ENCODE data around the gene DGLUCY.
"Not testable (repeated sequence)": the region's sequence is repeated elsewhere in the genome, so short reads cannot be mapped to it uniquely, and the experiment has no call there.

DGLUCY gene

DNA sequence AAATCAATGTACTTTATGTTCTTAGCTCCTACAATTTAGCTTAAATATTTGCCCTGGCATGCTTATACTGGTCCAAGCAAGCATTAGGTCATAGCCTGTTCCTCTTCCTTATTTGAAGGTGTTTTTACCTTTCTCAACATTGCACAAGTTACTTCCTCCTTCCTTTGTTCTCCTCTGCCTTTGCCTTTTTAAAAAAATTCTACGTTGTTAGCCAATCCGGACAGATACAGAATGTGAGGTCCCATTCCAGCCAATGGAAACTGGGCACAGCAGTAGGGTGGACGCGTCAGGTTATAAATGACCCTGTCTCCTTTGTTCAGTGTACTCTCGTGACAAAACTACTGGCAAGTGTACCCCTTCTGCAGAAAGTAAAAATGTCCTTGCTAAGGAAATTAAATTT is 26.4 kb upstream of the DGLUCY start:
- H3K4me3 ChIP-seq (ENCODE audit: low read depth in 1 of 5, low read length in 5 of 5); H3K4me1 ChIP-seq (ENCODE audit: control insufficient read depth in 5 of 5, insufficient read depth in 5 of 5, low read length in 5 of 5); H3K27me3 ChIP-seq (ENCODE audit: control insufficient read depth in 5 of 5, insufficient read depth in 4 of 5, low read length in 5 of 5); H3K36me3 ChIP-seq (ENCODE audit: control insufficient read depth in 5 of 5, insufficient read depth in 5 of 5, low read length in 5 of 5); H3K9ac ChIP-seq (ENCODE audit: low read length in 5 of 5); H3K27ac ChIP-seq (ENCODE audit: low read depth, low read length); H3K9me3 ChIP-seq (ENCODE audit: control insufficient read depth in 5 of 5, low read length in 5 of 5): not testable (repeated sequence)

DNA sequence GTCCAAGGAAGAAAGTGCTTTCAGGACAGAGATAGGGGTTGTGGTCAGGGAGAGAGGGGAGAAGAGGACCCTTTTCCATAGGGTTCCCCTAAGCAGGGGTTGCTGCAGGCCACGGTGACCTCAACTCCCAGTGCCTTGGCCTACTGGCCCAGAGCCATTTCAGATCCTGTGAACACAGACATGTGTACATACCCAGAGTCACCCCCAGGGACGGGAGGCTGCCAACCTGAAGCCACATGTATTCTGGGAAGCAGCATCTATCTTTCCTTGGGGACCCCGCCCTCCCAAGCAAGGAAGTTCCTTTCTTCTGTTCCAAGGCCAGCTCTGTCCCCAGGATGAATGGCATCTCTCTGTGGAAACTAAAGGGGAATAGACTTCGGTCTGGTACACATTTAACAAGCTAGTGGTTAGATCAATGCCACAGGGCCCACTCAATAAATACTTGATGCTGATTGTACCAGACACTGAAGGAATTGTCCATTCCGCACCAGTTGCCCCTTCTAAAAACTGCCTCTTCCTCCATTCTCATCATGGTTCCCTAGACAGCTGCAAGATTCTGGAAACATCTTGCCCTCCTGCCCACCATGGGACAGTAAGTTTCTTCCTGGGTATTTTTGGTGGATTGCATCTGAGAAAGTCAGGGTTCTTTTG is 25.2 kb upstream of the DGLUCY start:
- H3K4me1 ChIP-seq (ENCODE audit: control insufficient read depth in 5 of 5, insufficient read depth in 5 of 5, low read length in 5 of 5) = peaks cover 0 to 6% (median 3%) of the 10 kb centered on the region in 5 donors
- H3K4me3 ChIP-seq (ENCODE audit: low read depth in 1 of 5, low read length in 5 of 5) = no peak overlapping the region
- no peaks in the 10 kb centered on the region for H3K36me3 ChIP-seq (ENCODE audit: control insufficient read depth in 5 of 5, insufficient read depth in 5 of 5, low read length in 5 of 5)
- H3K27me3 ChIP-seq (ENCODE audit: control insufficient read depth in 5 of 5, insufficient read depth in 4 of 5, low read length in 5 of 5) = no peaks in the 10 kb centered on the region
- no peaks in the 10 kb centered on the region for H3K9me3 ChIP-seq (ENCODE audit: control insufficient read depth in 5 of 5, low read length in 5 of 5)
- H3K9ac ChIP-seq (ENCODE audit: low read length in 5 of 5) = peak overlapping the region in 1 of 5 donors; percentile 25
- H3K27ac ChIP-seq (ENCODE audit: low read depth, low read length) = no peak overlapping the region

DNA sequence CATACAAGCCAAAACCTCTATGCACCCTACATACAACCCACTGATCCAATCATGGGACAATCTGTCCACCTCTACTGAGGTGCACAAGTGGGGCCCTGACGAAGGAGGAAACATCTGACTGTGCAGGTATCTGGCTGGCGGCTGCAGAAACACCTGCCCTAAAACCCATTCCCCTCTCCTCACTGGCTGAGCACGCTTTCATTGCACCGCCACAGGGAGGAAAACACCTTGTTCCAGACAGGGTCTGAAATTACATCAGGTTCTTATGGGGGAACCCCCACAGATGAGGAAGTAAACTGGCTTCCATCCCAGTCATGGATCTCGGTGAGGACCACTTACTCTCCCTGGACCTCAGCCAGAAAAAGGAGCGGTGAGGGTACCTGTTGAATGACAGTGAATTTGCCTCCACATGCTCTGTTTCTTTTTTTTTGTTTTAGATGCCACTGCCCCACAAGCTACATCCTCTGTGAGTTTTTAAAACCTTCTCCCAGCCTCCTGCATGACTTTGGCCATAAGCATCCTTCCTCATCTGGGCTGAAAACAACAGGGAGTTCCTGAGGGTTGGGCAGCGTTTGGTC is 23.8 kb upstream of the DGLUCY start:
- no peak overlapping the region for H3K27ac ChIP-seq (ENCODE audit: low read depth, low read length)
- no peaks in the 10 kb centered on the region for H3K27me3 ChIP-seq (ENCODE audit: control insufficient read depth in 5 of 5, insufficient read depth in 4 of 5, low read length in 5 of 5)
- H3K9me3 ChIP-seq (ENCODE audit: control insufficient read depth in 5 of 5, low read length in 5 of 5) = no peaks in the 10 kb centered on the region
- no peak overlapping the region for H3K9ac ChIP-seq (ENCODE audit: low read length in 5 of 5)
- H3K36me3 ChIP-seq (ENCODE audit: control insufficient read depth in 5 of 5, insufficient read depth in 5 of 5, low read length in 5 of 5) = no peaks in the 10 kb centered on the region
- H3K4me1 ChIP-seq (ENCODE audit: control insufficient read depth in 5 of 5, insufficient read depth in 5 of 5, low read length in 5 of 5) = peaks cover 0 to 6% (median 3%) of the 10 kb centered on the region in 5 donors
- H3K4me3 ChIP-seq (ENCODE audit: low read depth in 1 of 5, low read length in 5 of 5) = no peak overlapping the region

DNA sequence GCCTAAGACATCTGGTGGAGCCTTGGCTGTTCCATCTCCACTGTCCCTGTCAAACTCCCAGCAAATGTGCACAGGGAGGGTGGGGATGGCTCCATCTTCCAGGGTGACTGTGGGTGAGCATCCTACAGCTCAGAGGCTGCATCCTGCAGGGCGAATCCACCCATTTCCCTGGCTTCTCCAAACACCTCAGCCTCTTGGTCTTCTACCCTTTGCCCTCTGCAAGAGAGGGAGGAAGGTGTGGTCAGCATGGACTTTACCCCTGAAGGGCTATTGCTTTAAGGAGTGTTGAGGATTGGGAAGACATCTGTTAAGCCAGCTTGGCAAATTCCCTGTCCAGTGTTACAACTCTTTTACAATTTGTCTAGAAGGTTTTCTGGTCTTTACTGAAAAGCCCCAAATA is 23.1 kb upstream of the DGLUCY start:
- Histone ChIP-seq H3K4me1 (ENCODE audit: control insufficient read depth in 5 of 5, insufficient read depth in 5 of 5, low read length in 5 of 5) (peaks cover 0 to 6% (median 3%) of the 10 kb centered on the region in 5 donors), H3K9ac (ENCODE audit: low read length in 5 of 5) (no peak overlapping the region), H3K4me3 (ENCODE audit: low read depth in 1 of 5, low read length in 5 of 5) (no peak overlapping the region), H3K27ac (ENCODE audit: low read depth, low read length) (no peak overlapping the region), H3K9me3 (ENCODE audit: control insufficient read depth in 5 of 5, low read length in 5 of 5) (no peaks in the 10 kb centered on the region), H3K36me3 (ENCODE audit: control insufficient read depth in 5 of 5, insufficient read depth in 5 of 5, low read length in 5 of 5) (no peaks in the 10 kb centered on the region), H3K27me3 (ENCODE audit: control insufficient read depth in 5 of 5, insufficient read depth in 4 of 5, low read length in 5 of 5) (no peaks in the 10 kb centered on the region)

GRCh38 chr14:91092073-91092472 is 21.8 kb upstream of the DGLUCY start:
- no peaks in the 10 kb centered on the region for H3K9me3 ChIP-seq (ENCODE audit: control insufficient read depth in 5 of 5, low read length in 5 of 5)
- no peak overlapping the region for H3K27ac ChIP-seq (ENCODE audit: low read depth, low read length)
- no peak overlapping the region for H3K9ac ChIP-seq (ENCODE audit: low read length in 5 of 5)
- H3K27me3 ChIP-seq (ENCODE audit: control insufficient read depth in 5 of 5, insufficient read depth in 4 of 5, low read length in 5 of 5) = no peaks in the 10 kb centered on the region
- H3K36me3 ChIP-seq (ENCODE audit: control insufficient read depth in 5 of 5, insufficient read depth in 5 of 5, low read length in 5 of 5) = no peaks in the 10 kb centered on the region
- no peak overlapping the region for H3K4me3 ChIP-seq (ENCODE audit: low read depth in 1 of 5, low read length in 5 of 5)
- H3K4me1 ChIP-seq (ENCODE audit: control insufficient read depth in 5 of 5, insufficient read depth in 5 of 5, low read length in 5 of 5) = peaks cover 0 to 6% (median 3%) of the 10 kb centered on the region in 5 donors

- not testable (repeated sequence) for H3K27me3 ChIP-seq (ENCODE audit: control insufficient read depth in 5 of 5, insufficient read depth in 4 of 5, low read length in 5 of 5); H3K27ac ChIP-seq (ENCODE audit: low read depth, low read length); H3K4me1 ChIP-seq (ENCODE audit: control insufficient read depth in 5 of 5, insufficient read depth in 5 of 5, low read length in 5 of 5); H3K36me3 ChIP-seq (ENCODE audit: control insufficient read depth in 5 of 5, insufficient read depth in 5 of 5, low read length in 5 of 5); H3K4me3 ChIP-seq (ENCODE audit: low read depth in 1 of 5, low read length in 5 of 5); H3K9me3 ChIP-seq (ENCODE audit: control insufficient read depth in 5 of 5, low read length in 5 of 5); H3K9ac ChIP-seq (ENCODE audit: low read length in 5 of 5)
Observed at GRCh38 chr14:91093743-91094472, 20.0 kb upstream of the DGLUCY start.

DNA sequence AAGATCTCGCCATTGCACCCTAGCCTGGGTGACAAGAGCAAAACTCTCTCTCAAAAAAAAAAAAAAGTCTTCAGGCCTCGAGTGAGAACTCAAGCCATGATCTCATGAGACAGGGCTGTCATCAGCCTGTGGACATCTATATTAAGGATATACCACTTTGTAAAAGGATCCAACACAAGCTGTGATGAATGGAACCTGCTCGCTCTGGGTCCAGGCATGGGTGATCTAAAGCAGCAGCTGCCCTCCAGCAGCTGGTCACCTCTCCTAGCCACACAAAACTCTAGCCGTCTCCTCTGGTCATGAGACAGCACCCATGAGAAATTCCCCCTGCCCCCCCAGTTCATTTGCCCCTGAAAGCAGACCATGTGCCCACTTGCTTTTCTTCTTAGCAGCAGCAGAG is 19.1 kb upstream of the DGLUCY start:
- Histone ChIP-seq H3K4me3 (ENCODE audit: low read depth in 1 of 5, low read length in 5 of 5) (no peak overlapping the region), H3K27ac (ENCODE audit: low read depth, low read length) (no peak overlapping the region), H3K36me3 (ENCODE audit: control insufficient read depth in 5 of 5, insufficient read depth in 5 of 5, low read length in 5 of 5) (no peaks in the 10 kb centered on the region), H3K9ac (ENCODE audit: low read length in 5 of 5) (no peak overlapping the region), H3K9me3 (ENCODE audit: control insufficient read depth in 5 of 5, low read length in 5 of 5) (no peaks in the 10 kb centered on the region), H3K4me1 (ENCODE audit: control insufficient read depth in 5 of 5, insufficient read depth in 5 of 5, low read length in 5 of 5) (no peaks in the 10 kb centered on the region), H3K27me3 (ENCODE audit: control insufficient read depth in 5 of 5, insufficient read depth in 4 of 5, low read length in 5 of 5) (no peaks in the 10 kb centered on the region)

- H3K27me3 ChIP-seq (ENCODE audit: control insufficient read depth in 5 of 5, insufficient read depth in 4 of 5, low read length in 5 of 5) = no peaks in the 10 kb centered on the region
- no peaks in the 10 kb centered on the region for H3K9me3 ChIP-seq (ENCODE audit: control insufficient read depth in 5 of 5, low read length in 5 of 5)
- no peaks in the 10 kb centered on the region for H3K36me3 ChIP-seq (ENCODE audit: control insufficient read depth in 5 of 5, insufficient read depth in 5 of 5, low read length in 5 of 5)
- no peaks in the 10 kb centered on the region for H3K4me1 ChIP-seq (ENCODE audit: control insufficient read depth in 5 of 5, insufficient read depth in 5 of 5, low read length in 5 of 5)
- H3K4me3 ChIP-seq (ENCODE audit: low read depth in 1 of 5, low read length in 5 of 5) = no peak overlapping the region
- H3K9ac ChIP-seq (ENCODE audit: low read length in 5 of 5) = no peak overlapping the region
- H3K27ac ChIP-seq (ENCODE audit: low read depth, low read length) = no peak overlapping the region
Observed at GRCh38 chr14:91095178-91095577, 18.7 kb upstream of the DGLUCY start.

DNA sequence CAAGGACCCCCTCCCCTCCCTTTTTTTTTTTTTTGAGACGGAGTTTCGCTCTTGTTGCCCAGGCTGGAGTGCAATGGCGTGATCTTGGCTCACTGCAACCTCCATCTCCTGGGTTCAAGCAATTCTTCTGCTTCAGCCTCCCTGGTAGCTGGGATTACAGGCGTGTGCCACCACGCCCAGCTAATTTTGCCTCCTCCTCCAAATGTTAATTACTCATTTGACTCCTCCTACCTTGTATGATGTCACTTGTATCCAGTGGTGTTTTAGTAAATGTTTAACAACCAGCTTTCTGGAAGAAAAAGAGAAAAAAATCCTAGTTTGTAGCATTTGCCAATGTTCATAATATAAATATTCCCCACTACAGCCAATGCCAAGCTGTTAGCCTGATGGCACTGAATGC is 16.2 kb upstream of the DGLUCY start:
- not testable (repeated sequence) for H3K36me3 ChIP-seq (ENCODE audit: control insufficient read depth in 5 of 5, insufficient read depth in 5 of 5, low read length in 5 of 5); H3K4me1 ChIP-seq (ENCODE audit: control insufficient read depth in 5 of 5, insufficient read depth in 5 of 5, low read length in 5 of 5); H3K9ac ChIP-seq (ENCODE audit: low read length in 5 of 5); H3K27ac ChIP-seq (ENCODE audit: low read depth, low read length); H3K9me3 ChIP-seq (ENCODE audit: control insufficient read depth in 5 of 5, low read length in 5 of 5); H3K4me3 ChIP-seq (ENCODE audit: low read depth in 1 of 5, low read length in 5 of 5); H3K27me3 ChIP-seq (ENCODE audit: control insufficient read depth in 5 of 5, insufficient read depth in 4 of 5, low read length in 5 of 5)

- H3K4me3 ChIP-seq (ENCODE audit: low read depth in 1 of 5, low read length in 5 of 5) = no peak overlapping the region
- no peak overlapping the region for H3K9ac ChIP-seq (ENCODE audit: low read length in 5 of 5)
- no peaks in the 10 kb centered on the region for H3K9me3 ChIP-seq (ENCODE audit: control insufficient read depth in 5 of 5, low read length in 5 of 5)
- no peaks in the 10 kb centered on the region for H3K36me3 ChIP-seq (ENCODE audit: control insufficient read depth in 5 of 5, insufficient read depth in 5 of 5, low read length in 5 of 5)
- no peaks in the 10 kb centered on the region for H3K4me1 ChIP-seq (ENCODE audit: control insufficient read depth in 5 of 5, insufficient read depth in 5 of 5, low read length in 5 of 5)
- H3K27ac ChIP-seq (ENCODE audit: low read depth, low read length) = no peak overlapping the region
- peaks cover 0 to 4% (median 0%) of the 10 kb centered on the region in 5 donors for H3K27me3 ChIP-seq (ENCODE audit: control insufficient read depth in 5 of 5, insufficient read depth in 4 of 5, low read length in 5 of 5)
Observed at GRCh38 chr14:91098591-91098990, 15.3 kb upstream of the DGLUCY start.

All from subcutaneous abdominal adipose tissue (tissue), 5 donors.